HEK293 (cell line): Measurements from ENCODE around the gene GRK7.

Experiments
- HIC1 ChIP-seq: fragments of 450-650 bp; formaldehyde crosslinking; IDR thresholded peaks from 2 replicates; pipeline ENCODE4 v1.5.1; 2016; ENCODE audit warnings: missing biosample characterization, missing genetic modification characterization
- KLF10 ChIP-seq: fragments of 450-650 bp; IDR thresholded peaks from 2 replicates; pipeline ENCODE4 v1.5.1; 2018; ENCODE audit warnings: missing biosample characterization, mild to moderate bottlenecking, missing genetic modification characterization
- KLF9 ChIP-seq: fragments of 450-650 bp; formaldehyde crosslinking; IDR thresholded peaks from 2 replicates; pipeline ENCODE4 v1.5.1; 2016; ENCODE audit warnings: missing biosample characterization, missing genetic modification characterization, low read depth
- PRDM1 ChIP-seq: fragments of 450-650 bp; formaldehyde crosslinking; IDR thresholded peaks from 2 replicates; pipeline ENCODE4; 2016; ENCODE audit warnings: missing biosample characterization, missing genetic modification characterization
- PRDM6 ChIP-seq: fragments of 450-650 bp; formaldehyde crosslinking; IDR thresholded peaks from 2 replicates; pipeline ENCODE4 v1.5.1; 2017; ENCODE audit warnings: missing biosample characterization, missing genetic modification characterization
- SP2 ChIP-seq: fragments of 450-650 bp; formaldehyde crosslinking; IDR thresholded peaks from 2 replicates; pipeline ENCODE4 v1.5.1; 2016; ENCODE audit warnings: missing biosample characterization, missing genetic modification characterization
- SP3 ChIP-seq: fragments of 450-650 bp; formaldehyde crosslinking; IDR thresholded peaks from 2 replicates; pipeline ENCODE4 v1.5.1; 2016; ENCODE audit warnings: missing biosample characterization, missing genetic modification characterization
- YY1 ChIP-seq: fragments of 450-650 bp; formaldehyde crosslinking; IDR thresholded peaks from 2 replicates; pipeline ENCODE4 v1.5.1; 2018; ENCODE audit warnings: missing biosample characterization, missing genetic modification characterization
- ZBTB1 ChIP-seq: fragments of 450-650 bp; formaldehyde crosslinking; IDR thresholded peaks from 2 replicates; pipeline ENCODE4 v1.5.1; 2016; ENCODE audit warnings: missing biosample characterization, missing genetic modification characterization
- ZBTB11 ChIP-seq: fragments of 450-650 bp; formaldehyde crosslinking; conservative IDR thresholded peaks from 2 replicates; pipeline ENCODE4 v1.5.1; 2016; ENCODE audit warnings: low read depth, missing biosample characterization, missing genetic modification characterization
- ZBTB17 ChIP-seq: fragments of 450-650 bp; formaldehyde crosslinking; IDR thresholded peaks from 2 replicates; pipeline ENCODE4 v1.5.1; 2016; ENCODE audit warnings: missing biosample characterization, missing genetic modification characterization
- ZBTB21 ChIP-seq: fragments of 450-650 bp; formaldehyde crosslinking; IDR thresholded peaks from 2 replicates; pipeline ENCODE4 v1.5.1; 2017; ENCODE audit warnings: missing biosample characterization, missing genetic modification characterization
- ZFP37 ChIP-seq: fragments of 450-650 bp; formaldehyde crosslinking; IDR thresholded peaks from 2 replicates; pipeline ENCODE4 v1.5.1; 2016; ENCODE audit warnings: missing biosample characterization, missing genetic modification characterization
- ZIC2 ChIP-seq: fragments of 450-650 bp; formaldehyde crosslinking; IDR thresholded peaks from 2 replicates; pipeline ENCODE4 v1.5.1; 2016; ENCODE audit warnings: missing biosample characterization, missing genetic modification characterization
- ZNF10 ChIP-seq: fragments of 450-650 bp; formaldehyde crosslinking; IDR thresholded peaks from 2 replicates; pipeline ENCODE4 v1.5.1; 2017; ENCODE audit warnings: missing biosample characterization, missing genetic modification characterization
- ZNF132 ChIP-seq: fragments of 450-650 bp; formaldehyde crosslinking; IDR thresholded peaks from 2 replicates; pipeline ENCODE4 v1.5.1; 2017; ENCODE audit warnings: missing biosample characterization, missing genetic modification characterization, borderline replicate concordance
- ZNF155 ChIP-seq: fragments of 450-650 bp; formaldehyde crosslinking; IDR thresholded peaks from 2 replicates; pipeline ENCODE4 v1.5.1; 2016; ENCODE audit warnings: missing biosample characterization, missing genetic modification characterization
- ZNF169 ChIP-seq: fragments of 450-650 bp; formaldehyde crosslinking; IDR thresholded peaks from 2 replicates; pipeline ENCODE4 v1.5.1; 2016; ENCODE audit warnings: missing biosample characterization, missing genetic modification characterization
- ZNF19 ChIP-seq: fragments of 450-650 bp; formaldehyde crosslinking; IDR thresholded peaks from 2 replicates; pipeline ENCODE4; 2016; ENCODE audit warnings: missing biosample characterization, missing genetic modification characterization, low read depth
- ZNF280D ChIP-seq: fragments of 450-650 bp; formaldehyde crosslinking; IDR thresholded peaks from 2 replicates; pipeline ENCODE4 v1.5.1; 2016; ENCODE audit warnings: missing biosample characterization, missing genetic modification characterization
- ZNF544 ChIP-seq: fragments of 450-650 bp; formaldehyde crosslinking; IDR thresholded peaks from 2 replicates; pipeline ENCODE4 v1.5.0; 2017; ENCODE audit warnings: missing biosample characterization, missing genetic modification characterization
- ZNF548 ChIP-seq: fragments of 450-650 bp; formaldehyde crosslinking; IDR thresholded peaks from 2 replicates; pipeline ENCODE4 v1.5.1; 2016; ENCODE audit warnings: missing biosample characterization, missing genetic modification characterization
- ZNF626 ChIP-seq: fragments of 450-650 bp; sonication (Bioruptor Pico); formaldehyde crosslinking; IDR thresholded peaks from 2 replicates; pipeline ENCODE4 v1.5.1; 2018; ENCODE audit warnings: missing biosample characterization, missing genetic modification characterization, inconsistent platforms
- ZNF629 ChIP-seq: fragments of 450-650 bp; formaldehyde crosslinking; IDR thresholded peaks from 2 replicates; pipeline ENCODE4 v1.5.1; 2017; ENCODE audit warnings: missing biosample characterization, missing genetic modification characterization
- ZNF692 ChIP-seq: fragments of 450-650 bp; formaldehyde crosslinking; IDR thresholded peaks from 2 replicates; pipeline ENCODE4 v1.5.1; 2016; ENCODE audit warnings: missing biosample characterization, missing genetic modification characterization
- ZNF777 ChIP-seq: fragments of 450-650 bp; formaldehyde crosslinking; IDR thresholded peaks from 2 replicates; pipeline ENCODE4 v1.5.1; 2017; ENCODE audit warnings: missing biosample characterization, missing genetic modification characterization, borderline replicate concordance
- ZNF791 ChIP-seq: fragments of 450-650 bp; formaldehyde crosslinking; IDR thresholded peaks from 2 replicates; pipeline ENCODE4 v1.5.1; 2016; ENCODE audit warnings: missing biosample characterization, missing genetic modification characterization
- ZXDB ChIP-seq: fragments of 450-650 bp; formaldehyde crosslinking; IDR thresholded peaks from 2 replicates; pipeline ENCODE4 v1.5.1; 2016; ENCODE audit warnings: missing biosample characterization, missing genetic modification characterization

Gene GRK7

GRCh38 chr3:141738022-141738890 lies 25.0 kb upstream of the GRK7 start, which contains the start of gene RNF7 (continued):
- TF ChIP-seq ZNF692: peak; percentile 43; the same call in 1 of the 2 replicates
- TF ChIP-seq ZNF629 (tag by site-specific recombination): peak; percentile 98
- TF ChIP-seq ZNF626 (tag by site-specific recombination): no peak
- TF ChIP-seq SP3 (tag by site-specific recombination): peak; percentile 77
- TF ChIP-seq ZNF19 (tag by site-specific recombination): no peak
- peak; percentile 87 for TF ChIP-seq ZBTB21 (tag by site-specific recombination)
- 0 out of 2 replicates have a peak, but pooled peaks have one; percentile 23 for TF ChIP-seq ZXDB
- 0 out of 2 replicates have a peak, but pooled peaks have one; percentile 25 for TF ChIP-seq ZBTB17 (tag by site-specific recombination)
- peak; percentile 83 for TF ChIP-seq SP2 (tag by site-specific recombination)
- no peak for TF ChIP-seq ZNF544 (tag by site-specific recombination)
- peak; percentile 81; the same call in 1 of the 2 replicates for TF ChIP-seq ZFP37 (tag by site-specific recombination)
- peak; percentile 61 for TF ChIP-seq ZIC2 (tag by site-specific recombination)
- peak; percentile 92; the same call in 1 of the 2 replicates for TF ChIP-seq HIC1 (tag by site-specific recombination)
- peak; percentile 83 for TF ChIP-seq KLF9 (tag by site-specific recombination)
- no peak for TF ChIP-seq ZBTB1
- TF ChIP-seq ZNF280D (tag by site-specific recombination): no peak
- peak; percentile 40 for TF ChIP-seq ZBTB11
- 0 out of 2 replicates have a peak, but pooled peaks have one; percentile 58 for TF ChIP-seq KLF10
- TF ChIP-seq ZNF132 (tag by site-specific recombination): no peak
- TF ChIP-seq ZNF10 (tag by site-specific recombination): 0 out of 2 replicates have a peak, but pooled peaks have one; percentile 18
- no peak for TF ChIP-seq PRDM6 (tag by site-specific recombination)
- TF ChIP-seq PRDM1: no peak
- peak; percentile 81; the same call in 1 of the 2 replicates for TF ChIP-seq YY1
- no peak for TF ChIP-seq ZNF548 (tag by site-specific recombination)
- TF ChIP-seq ZNF791 (tag by site-specific recombination): no peak
- no peak for TF ChIP-seq ZNF155 (tag by site-specific recombination)
- no peak for TF ChIP-seq ZNF169 (tag by site-specific recombination)
- 0 out of 2 replicates have a peak, but pooled peaks have one; percentile 44 for TF ChIP-seq ZNF777
